ENCODE measurements around the gene FOXO6.

DNA sequence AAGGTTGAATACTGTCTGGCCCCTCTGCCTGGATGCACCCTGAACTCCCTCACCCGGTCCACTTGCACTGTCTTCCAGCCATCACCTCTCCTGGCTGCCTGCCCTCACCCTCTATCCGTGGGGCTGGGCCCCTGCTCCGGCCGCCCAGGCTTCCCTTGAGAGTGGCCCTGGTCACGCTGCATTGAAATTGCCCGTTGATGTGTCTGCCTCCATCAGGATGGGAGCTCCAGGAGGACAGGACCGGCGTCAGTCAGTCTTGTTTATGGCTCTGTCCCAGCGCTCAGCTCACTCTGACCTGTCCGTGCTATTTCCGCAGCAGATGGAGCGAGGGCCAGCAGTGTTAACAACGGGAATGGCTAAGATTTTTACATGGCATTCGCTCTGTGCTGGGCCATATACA, 34.9 kb downstream of the FOXO6 start:
- TF ChIP-seq, protein P1, sequence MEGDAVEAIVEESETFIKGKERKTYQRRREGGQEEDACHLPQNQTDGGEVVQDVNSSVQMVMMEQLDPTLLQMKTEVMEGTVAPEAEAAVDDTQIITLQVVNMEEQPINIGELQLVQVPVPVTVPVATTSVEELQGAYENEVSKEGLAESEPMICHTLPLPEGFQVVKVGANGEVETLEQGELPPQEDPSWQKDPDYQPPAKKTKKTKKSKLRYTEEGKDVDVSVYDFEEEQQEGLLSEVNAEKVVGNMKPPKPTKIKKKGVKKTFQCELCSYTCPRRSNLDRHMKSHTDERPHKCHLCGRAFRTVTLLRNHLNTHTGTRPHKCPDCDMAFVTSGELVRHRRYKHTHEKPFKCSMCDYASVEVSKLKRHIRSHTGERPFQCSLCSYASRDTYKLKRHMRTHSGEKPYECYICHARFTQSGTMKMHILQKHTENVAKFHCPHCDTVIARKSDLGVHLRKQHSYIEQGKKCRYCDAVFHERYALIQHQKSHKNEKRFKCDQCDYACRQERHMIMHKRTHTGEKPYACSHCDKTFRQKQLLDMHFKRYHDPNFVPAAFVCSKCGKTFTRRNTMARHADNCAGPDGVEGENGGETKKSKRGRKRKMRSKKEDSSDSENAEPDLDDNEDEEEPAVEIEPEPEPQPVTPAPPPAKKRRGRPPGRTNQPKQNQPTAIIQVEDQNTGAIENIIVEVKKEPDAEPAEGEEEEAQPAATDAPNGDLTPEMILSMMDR (IDR thresholded peaks at IDR 0.05) = no peak
- TF ChIP-seq EP300 (IDR thresholded peaks at IDR 0.05) = no peak

All from tibial nerve (tissue), 4 donors.